Measurements from ENCODE around the gene SOAT2. TPM values are rescaled to one million over a fixed set of nuclear protein-coding genes. Genes with fewer than 3 reads are reported as not detected.

The SOAT2 gene
- total RNA-seq, 6 experiments from 2014 or later, result 0.12 to 0.34 (median 0.18) TPM

GRCh38 chr12:53070877-53071492 is 32.3 kb upstream of the SOAT2 start:
- Mint-ChIP-seq H3K36me3 (ENCODE audit: low read depth) (peaks cover 28% of the 10 kb centered on the region; the same call in 1 of the 2 replicates), H3K9me3 (no peaks in the 10 kb centered on the region), H3K4me3 (peak overlapping the region; percentile 28), H3K27me3 (ENCODE audit: insufficient read depth) (peaks cover 10% of the 10 kb centered on the region), H3K27ac (peak overlapping the region; percentile 76), H3K4me1 (ENCODE audit: low read depth) (peaks cover 64% of the 10 kb centered on the region)
- no peak for TF ChIP-seq CTCF (IDR thresholded peaks at IDR 0.05)
- no peak for DNase-seq

GRCh38 chr12:53071591-53072551 is 31.4 kb upstream of the SOAT2 start:
- no peak for DNase-seq
- Mint-ChIP-seq H3K9me3 (no peaks in the 10 kb centered on the region), H3K4me3 (peak overlapping the region; percentile 52), H3K36me3 (ENCODE audit: low read depth) (peaks cover 30% of the 10 kb centered on the region), H3K27ac (peak overlapping the region; percentile 76), H3K27me3 (ENCODE audit: insufficient read depth) (peaks cover 10% of the 10 kb centered on the region), H3K4me1 (ENCODE audit: low read depth) (peaks cover 55% of the 10 kb centered on the region)
- peak; percentile 53 for TF ChIP-seq CTCF (IDR thresholded peaks at IDR 0.05)

DNA sequence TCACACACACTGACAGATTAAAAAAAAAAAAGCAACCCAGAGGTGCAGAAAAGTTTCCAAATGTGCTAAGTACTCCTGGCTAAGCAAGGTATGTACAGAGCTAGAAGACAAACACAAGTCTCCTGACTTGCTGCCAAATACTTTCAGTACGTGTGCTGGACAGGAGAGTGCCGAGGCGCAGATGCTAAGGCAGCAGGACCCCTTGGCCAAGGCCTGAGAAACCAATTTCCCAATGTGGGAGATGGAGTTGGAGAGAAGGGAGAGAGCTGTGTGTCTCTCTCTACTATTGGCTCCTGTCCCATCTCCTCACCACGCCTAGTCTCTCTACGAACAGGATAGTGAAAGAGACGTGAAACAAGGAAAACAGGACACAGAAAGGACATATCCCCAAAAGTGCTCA is 29.4 kb upstream of the SOAT2 start:
- no peak for TF ChIP-seq CTCF (IDR thresholded peaks at IDR 0.05)
- no peak overlapping the region for H3K4me3 Mint-ChIP-seq
- H3K36me3 Mint-ChIP-seq (ENCODE audit: low read depth), result peaks cover 39% of the 10 kb centered on the region
- no peaks in the 10 kb centered on the region for H3K9me3 Mint-ChIP-seq
- H3K4me1 Mint-ChIP-seq (ENCODE audit: low read depth), result peaks cover 50% of the 10 kb centered on the region
- peaks cover 9% of the 10 kb centered on the region for H3K27me3 Mint-ChIP-seq (ENCODE audit: insufficient read depth)
- H3K27ac Mint-ChIP-seq, result no peak overlapping the region
- DNase-seq, result no peak

- H3K36me3 Mint-ChIP-seq (ENCODE audit: low read depth), result peaks cover 39% of the 10 kb centered on the region
- no peak overlapping the region for H3K27ac Mint-ChIP-seq
- no peak for DNase-seq
- no peak for TF ChIP-seq CTCF (IDR thresholded peaks at IDR 0.05)
- H3K4me3 Mint-ChIP-seq, result no peak overlapping the region
- H3K4me1 Mint-ChIP-seq (ENCODE audit: low read depth), result peaks cover 49% of the 10 kb centered on the region
- peaks cover 9% of the 10 kb centered on the region for H3K27me3 Mint-ChIP-seq (ENCODE audit: insufficient read depth)
- H3K9me3 Mint-ChIP-seq, result no peaks in the 10 kb centered on the region
Measured at GRCh38 chr12:53074283-53074998, 28.8 kb upstream of the SOAT2 start.

DNA sequence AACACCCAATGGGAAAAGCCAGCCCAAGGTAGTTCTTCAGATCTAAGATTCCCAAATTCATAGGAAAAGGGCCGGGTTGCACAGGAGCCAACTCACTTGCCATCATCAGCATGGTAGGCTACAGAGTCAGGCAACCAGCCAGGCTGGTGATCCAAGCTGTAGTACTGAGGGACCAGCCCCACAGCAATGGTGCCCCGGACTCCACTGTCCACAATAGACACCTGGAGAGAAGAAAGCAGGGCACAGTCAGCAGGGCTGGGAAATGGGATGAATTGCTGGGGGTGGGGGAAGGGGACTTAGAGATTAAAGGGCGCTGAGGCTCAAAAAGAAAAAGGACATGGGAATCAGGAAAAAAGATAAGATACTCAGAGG is 28.3 kb upstream of the SOAT2 start:
- Mint-ChIP-seq H3K36me3 (ENCODE audit: low read depth) (peaks cover 39% of the 10 kb centered on the region), H3K27me3 (ENCODE audit: insufficient read depth) (peaks cover 9% of the 10 kb centered on the region), H3K9me3 (no peaks in the 10 kb centered on the region), H3K4me3 (no peak overlapping the region), H3K4me1 (ENCODE audit: low read depth) (peaks cover 50% of the 10 kb centered on the region), H3K27ac (no peak overlapping the region)
- TF ChIP-seq CTCF (IDR thresholded peaks at IDR 0.05), result no peak
- DNase-seq, result no peak

All from HFFc6 (cell line).